Kasumi-1 (cell line): ENCODE data around the gene LSM5.
A peak's percentile ranks its signal among the peaks of the same experiment; 100 is the strongest.

Experiments used
- DNase-seq, 2 experiments: peaks; one replicate each; lab custom pipeline; 2025; lab: John Stamatoyannopoulos, UW

LSM5 gene

GRCh38 chr7:32490127-32490796 is at the start of gene LSM5:
LSM5 (minus strand) TSS chr7:32490380; CDS start chr7:32490365, 15 bp downstream.
- peak; percentile 97 for DNase-seq

- DNase-seq = no peak
Observed at GRCh38 chr7:32539366-32539765, 49.2 kb upstream of the LSM5 start.

- no peak for DNase-seq
Observed at GRCh38 chr7:32537760-32538159, 47.6 kb upstream of the LSM5 start.

GRCh38 chr7:32536585-32536984 is 46.4 kb upstream of the LSM5 start:
- DNase-seq = no peak

- no peak for DNase-seq
Observed at GRCh38 chr7:32536016-32536415, 45.8 kb upstream of the LSM5 start.

GRCh38 chr7:32535162-32535702 is 45.1 kb upstream of the LSM5 start:
- no peak for DNase-seq

GRCh38 chr7:32533276-32534029 is 43.3 kb upstream of the LSM5 start:
- peak; percentile 27 to 29 for DNase-seq

GRCh38 chr7:32532716-32533115 is 42.5 kb upstream of the LSM5 start:
- DNase-seq = no peak

GRCh38 chr7:32532086-32532485 is 41.9 kb upstream of the LSM5 start:
- no peak for DNase-seq

- no peak for DNase-seq
Observed at GRCh38 chr7:32531402-32531801, 41.2 kb upstream of the LSM5 start.

GRCh38 chr7:32525839-32526238 is 35.7 kb upstream of the LSM5 start:
- no peak for DNase-seq

- no peak for DNase-seq
Observed at GRCh38 chr7:32524631-32525030, 34.5 kb upstream of the LSM5 start.

GRCh38 chr7:32522746-32523530 is 32.8 kb upstream of the LSM5 start:
- no peak for DNase-seq

- DNase-seq = no peak
Observed at GRCh38 chr7:32519763-32520162, 29.6 kb upstream of the LSM5 start.

GRCh38 chr7:32518534-32519140 is 28.5 kb upstream of the LSM5 start:
- DNase-seq = peak; percentile 31 to 70

GRCh38 chr7:32516551-32517100 is 26.4 kb upstream of the LSM5 start:
- no peak for DNase-seq

- DNase-seq = no peak
Observed at GRCh38 chr7:32515890-32516550, 25.8 kb upstream of the LSM5 start.

GRCh38 chr7:32513210-32513609 is 23.0 kb upstream of the LSM5 start:
- no peak for DNase-seq

- DNase-seq = no peak
Observed at GRCh38 chr7:32511791-32512190, 21.6 kb upstream of the LSM5 start.

GRCh38 chr7:32507414-32507813 is 17.2 kb upstream of the LSM5 start:
- DNase-seq = no peak
